ENCODE data around the gene DCTD.
"Not testable (repeated sequence)": the region's sequence is repeated elsewhere in the genome, so short reads cannot be mapped to it uniquely, and the experiment has no call there.

Gene DCTD

DNA sequence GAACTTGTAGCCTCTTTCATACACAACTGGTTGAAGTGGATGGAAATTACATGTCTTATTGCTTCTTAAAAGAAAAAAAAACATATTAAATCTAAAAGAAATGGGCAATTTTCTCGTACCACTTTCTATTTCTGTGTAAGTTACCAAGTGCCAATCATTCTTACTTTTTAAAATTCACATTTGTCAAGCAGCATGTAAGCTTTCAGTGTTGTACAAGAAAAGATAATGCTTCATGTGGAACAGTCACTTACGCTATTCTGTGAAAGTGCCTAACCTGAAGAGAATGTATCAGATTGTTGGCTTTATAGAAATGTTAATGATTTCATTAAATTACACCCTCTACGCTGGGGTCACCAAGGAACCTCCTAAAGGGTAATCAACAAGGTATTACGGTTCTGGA is 4.4 kb upstream of the DCTD start:
- no peak for DNase-seq (ENCODE audit: low spot score)

- no peak for DNase-seq (ENCODE audit: low spot score)
Observed at GRCh38 chr4:182920676-182921075, 3.5 kb upstream of the DCTD start.

- no peak for DNase-seq (ENCODE audit: low spot score)
Observed at GRCh38 chr4:182918791-182919302, 1.7 kb upstream of the DCTD start.

DNA sequence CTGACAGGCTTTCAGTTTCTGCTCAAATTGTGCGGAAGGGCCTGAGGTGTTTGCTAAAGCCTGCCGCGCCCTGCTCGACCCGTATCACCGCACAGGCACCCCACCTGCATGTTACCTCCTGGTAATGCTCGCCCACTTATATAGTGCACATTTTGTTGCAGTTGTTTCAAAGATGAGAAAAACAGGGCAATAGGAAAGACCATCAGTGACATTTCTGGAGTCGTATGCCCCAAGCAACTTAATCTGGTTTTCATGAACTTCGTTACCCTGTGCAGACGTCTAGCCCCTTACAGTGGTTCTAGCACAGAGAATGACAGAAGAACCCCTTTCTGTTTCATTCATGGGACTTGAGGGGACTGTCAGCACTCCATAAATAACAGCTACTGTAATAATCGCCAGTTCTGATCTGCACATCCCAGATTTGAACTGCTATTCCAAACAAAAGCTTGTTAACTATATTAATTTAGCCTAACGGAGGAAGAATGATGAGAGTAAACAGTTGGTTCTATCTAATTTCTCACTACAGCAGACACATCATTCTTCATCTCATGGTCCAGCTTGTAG is 940 bp upstream of the DCTD start:
- no peak for DNase-seq (ENCODE audit: low spot score)

GRCh38 chr4:182916483-182917181 is 554 bp downstream of the DCTD start:
- DNase-seq (ENCODE audit: low spot score) = no peak

- DNase-seq (ENCODE audit: low spot score) = no peak
Observed at GRCh38 chr4:182914357-182914756, 2.8 kb downstream of the DCTD start.

DNA sequence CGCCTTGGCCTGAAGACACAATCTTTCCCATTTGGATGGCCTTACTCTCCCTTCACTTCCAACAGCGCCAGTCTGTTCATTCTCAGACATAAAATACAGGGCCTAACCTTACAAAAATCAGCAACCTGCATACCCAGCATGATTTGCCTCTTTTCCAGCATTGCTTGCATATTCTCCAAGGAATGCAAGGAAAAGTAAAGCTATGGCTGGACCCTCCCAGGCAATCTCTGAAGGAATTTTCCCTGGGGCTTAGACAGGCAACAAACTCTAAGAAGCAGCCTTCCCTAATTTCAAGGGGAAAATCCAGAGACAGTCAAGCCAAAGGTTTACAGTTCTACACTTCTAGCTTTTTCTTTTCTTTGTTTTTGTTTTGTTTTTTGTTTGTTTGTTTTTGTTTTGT is 3.6 kb downstream of the DCTD start:
- DNase-seq (ENCODE audit: low spot score) = no peak

- no peak for DNase-seq (ENCODE audit: low spot score)
Observed at GRCh38 chr4:182913036-182913435, 4.2 kb downstream of the DCTD start.

- DNase-seq (ENCODE audit: low spot score) = no peak
Observed at GRCh38 chr4:182908124-182908523, 9.1 kb downstream of the DCTD start.

GRCh38 chr4:182907396-182907795 is 9.8 kb downstream of the DCTD start:
- DNase-seq (ENCODE audit: low spot score) = no peak

DNA sequence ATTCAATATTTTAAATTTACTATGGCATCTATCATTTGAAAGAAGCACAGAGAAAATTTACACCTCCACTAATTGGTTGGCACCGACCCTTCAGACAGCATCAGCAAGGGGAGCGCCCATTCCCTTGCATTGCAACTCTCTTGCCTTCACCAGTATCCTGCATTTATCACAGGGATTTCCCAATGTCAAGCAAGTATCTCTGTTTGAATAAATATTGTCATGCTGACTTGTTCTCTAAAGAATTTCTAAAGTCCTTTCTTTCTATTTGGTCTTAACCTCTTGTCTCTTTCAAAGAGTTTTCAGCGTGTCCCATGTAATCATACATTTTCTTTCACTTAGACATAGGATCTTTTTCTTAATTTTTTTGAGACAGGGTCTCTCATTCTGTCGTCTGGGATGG is 10.4 kb downstream of the DCTD start:
- no peak for DNase-seq (ENCODE audit: low spot score)

DNA sequence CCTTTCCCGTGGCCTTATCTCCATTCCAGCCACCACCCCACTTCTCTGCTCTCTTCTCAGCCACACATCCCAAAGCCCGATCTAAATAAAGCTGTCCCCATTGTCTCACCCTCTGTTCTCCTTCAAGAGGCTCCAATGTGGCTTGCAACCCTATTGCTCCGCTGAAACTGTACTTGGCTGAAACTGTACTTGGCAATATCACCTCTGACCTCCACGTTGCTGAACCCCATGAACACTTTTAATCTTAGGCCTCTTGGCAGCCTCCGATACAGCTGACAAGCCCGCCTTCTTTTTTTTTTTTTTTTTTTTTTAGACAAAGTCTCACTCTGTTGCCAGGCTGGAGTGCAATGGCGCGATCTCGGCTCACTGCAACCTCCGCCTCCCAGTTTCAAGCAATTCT is 12.1 kb downstream of the DCTD start:
- DNase-seq (ENCODE audit: low spot score) = no peak

DNA sequence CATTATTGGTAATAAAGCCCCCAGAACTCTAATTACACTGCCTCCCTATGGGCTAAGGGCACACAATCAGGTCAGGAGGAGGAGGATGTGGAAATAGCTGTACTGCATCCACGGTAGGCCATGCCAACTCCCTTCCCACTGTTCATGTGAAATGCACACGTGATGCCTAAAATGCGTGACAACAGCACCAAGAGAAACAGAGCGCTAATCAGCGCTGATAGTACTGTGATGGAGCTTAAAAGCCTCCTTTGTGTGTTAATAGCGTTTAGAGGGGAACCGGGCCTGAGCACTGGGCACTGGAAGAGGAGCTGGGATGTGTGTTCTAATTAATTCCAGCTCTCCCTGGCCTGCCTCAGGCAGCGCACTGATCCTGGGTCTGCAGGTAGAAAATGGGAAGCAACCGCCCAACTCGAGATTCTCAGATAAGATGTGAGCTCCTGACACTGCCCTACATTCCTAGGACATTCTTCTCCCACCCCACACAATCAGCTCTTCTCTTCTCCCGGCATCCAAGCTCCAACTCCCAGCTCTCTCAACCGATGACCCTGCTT is 12.9 kb downstream of the DCTD start:
- DNase-seq (ENCODE audit: low spot score) = no peak

GRCh38 chr4:182903013-182903412 is 14.2 kb downstream of the DCTD start:
- DNase-seq (ENCODE audit: low spot score) = no peak

DNA sequence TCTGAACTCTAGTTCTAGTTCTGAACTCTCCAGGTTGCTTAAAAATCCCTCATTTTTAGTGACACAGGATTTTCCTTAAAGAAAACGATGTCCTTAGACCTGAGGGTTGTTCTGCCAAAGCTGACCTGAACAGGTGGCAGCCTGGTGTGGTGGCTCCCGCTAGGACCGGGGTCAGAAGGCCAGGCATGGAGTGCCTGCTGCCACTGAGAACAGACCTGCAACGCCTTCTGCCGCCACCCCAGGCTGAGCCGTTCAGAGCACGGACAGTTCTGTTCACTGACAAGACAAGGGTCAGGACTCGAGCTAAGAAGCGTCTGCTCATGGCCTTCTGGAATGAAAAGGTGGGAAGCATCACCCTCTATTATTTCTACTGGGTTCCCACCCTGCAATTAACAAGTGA is 15.8 kb downstream of the DCTD start:
- DNase-seq (ENCODE audit: low spot score) = no peak

- DNase-seq (ENCODE audit: low spot score) = not testable (repeated sequence)
Observed at GRCh38 chr4:182900021-182900420, 17.2 kb downstream of the DCTD start.

DNA sequence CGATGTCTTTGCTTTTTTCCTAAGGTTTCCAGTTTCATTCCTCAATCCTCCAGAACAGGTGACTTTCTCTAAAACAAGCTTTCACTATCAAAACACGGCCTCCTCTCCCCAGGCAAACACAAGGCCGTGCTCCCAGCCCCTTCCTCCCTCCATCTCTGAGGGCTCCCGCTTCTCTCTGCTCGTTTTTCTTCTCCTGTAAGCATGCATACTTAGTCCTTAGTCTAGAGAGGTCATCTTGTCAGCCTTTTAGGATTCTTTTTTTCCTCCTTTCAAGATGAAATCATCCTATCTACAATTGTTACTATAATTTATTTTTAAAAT is 18.7 kb downstream of the DCTD start:
- no peak for DNase-seq (ENCODE audit: low spot score)

GRCh38 chr4:182897601-182898478 is 19.3 kb downstream of the DCTD start:
- no peak for DNase-seq (ENCODE audit: low spot score)

- no peak for DNase-seq (ENCODE audit: low spot score)
Observed at GRCh38 chr4:182896421-182896820, 20.8 kb downstream of the DCTD start.

DNA sequence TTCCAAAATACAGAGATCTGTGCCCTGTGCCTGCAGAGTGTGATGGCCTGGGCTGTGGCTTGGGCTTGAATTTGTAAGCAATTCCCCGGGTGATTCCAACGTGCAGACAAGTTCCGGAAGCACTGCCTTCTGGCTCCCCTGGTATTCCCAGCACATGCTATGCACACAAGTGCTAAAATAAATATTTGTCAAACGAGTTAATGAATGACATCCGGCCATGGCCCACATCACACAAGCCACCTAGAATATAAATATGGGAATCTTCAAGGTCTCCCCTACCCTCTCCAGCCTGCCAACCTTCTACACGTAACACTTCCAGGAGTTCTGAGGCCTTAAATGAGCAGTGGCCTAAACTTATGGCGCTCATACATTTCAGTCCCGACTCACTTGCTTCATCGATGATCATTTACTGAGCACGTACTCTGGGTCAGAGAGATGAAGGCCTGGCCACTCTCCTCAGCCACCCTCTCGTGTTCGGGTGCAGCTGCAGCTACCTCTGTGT is 21.3 kb downstream of the DCTD start:
- no peak for DNase-seq (ENCODE audit: low spot score)

GRCh38 chr4:182894681-182895275 is 22.4 kb downstream of the DCTD start:
- DNase-seq (ENCODE audit: low spot score) = no peak

DNA sequence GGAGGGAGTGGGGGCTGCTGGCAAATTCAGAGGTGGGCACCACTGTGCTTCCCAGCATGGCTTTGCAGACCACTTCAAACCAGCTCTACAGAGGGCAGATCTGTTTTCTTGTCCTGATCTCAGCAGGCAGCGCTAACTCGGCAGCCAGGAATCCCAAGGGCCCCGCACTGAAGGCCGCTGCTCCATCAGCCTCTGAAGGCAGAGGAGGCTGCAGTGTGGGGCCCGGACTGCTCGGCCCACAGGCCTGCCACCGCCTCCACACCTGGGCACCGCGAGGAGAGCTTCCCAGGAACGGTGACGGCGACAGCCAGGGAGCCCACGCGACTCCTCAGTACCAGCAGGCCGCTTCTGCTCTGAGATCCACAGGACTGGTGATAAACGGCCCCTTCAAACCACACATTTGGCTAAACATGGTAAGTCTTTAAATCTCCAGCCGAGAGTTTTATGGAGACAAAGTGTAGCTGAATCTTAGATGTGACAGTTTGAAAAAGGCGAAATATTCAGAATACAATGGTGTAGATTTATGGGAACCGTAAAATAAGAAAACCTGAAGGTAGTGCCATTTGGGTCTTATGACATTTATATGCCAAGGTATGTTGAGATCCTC is 23.6 kb downstream of the DCTD start:
- DNase-seq (ENCODE audit: low spot score) = no peak
